Gastroesophageal sphincter (tissue), 4 donors: ENCODE results near the gene ECT2L. TPM values are rescaled to one million over a fixed set of nuclear protein-coding genes. Genes with fewer than 3 reads are reported as not detected.
"Not testable (repeated sequence)": the region's sequence is repeated elsewhere in the genome, so short reads cannot be mapped to it uniquely, and the experiment has no call there.

Experiments
- ATAC-seq: fragments of 150-250 bp; one replicate; pipeline ENCODE4 v1.9.1; 2016; ENCODE audit warnings: mild to moderate bottlenecking, moderate library complexity
- H3K27ac ChIP-seq, 4 donors: fragments of 200-600 bp; sonication (generic) in 3 of 4; 1 replicate in 3 of 4; 2 replicates in 1 of 4; pipeline ENCODE4 v1.5.1; 2016 to 2019
- H3K27me3 ChIP-seq: fragments of 200-600 bp; sonication (generic); one replicate; pipeline ENCODE4 v1.5.1; 2019
- H3K36me3 ChIP-seq, 2 donors: fragments of 200-600 bp; sonication (generic); one replicate each; pipeline ENCODE4 v1.5.1; 2019; ENCODE audit warnings: control low read depth in 1 of 2
- H3K4me1 ChIP-seq, 3 donors: fragments of 200-600 bp; sonication (generic); 1 replicate in 2 of 3; 2 replicates in 1 of 3; pipeline ENCODE4 v1.5.1; 2016 to 2019; ENCODE audit warnings: control low read depth in 2 of 3
- H3K4me3 ChIP-seq, 2 donors: fragments of 200-600 bp; sonication (generic); one replicate each; pipeline ENCODE4 v1.5.1; 2019; ENCODE audit warnings: mild to moderate bottlenecking in 1 of 2, moderate library complexity in 1 of 2
- H3K9me3 ChIP-seq, 3 donors: fragments of 200-600 bp; sonication (generic); one replicate each; pipeline ENCODE4 v1.5.1; 2017 to 2019; ENCODE audit warnings: control low read depth in 2 of 3
- CTCF ChIP-seq, 4 experiments: fragments of 200-600 bp in 2 of 4; fragments of 450-650 bp in 2 of 4; sonication (generic) in 1 of 4; IDR thresholded peaks; one replicate each; pipeline ENCODE4 v1.5.1; 2017 to 2019; ENCODE audit warnings: antibody characterized with exemption in 4 of 4, mild to moderate bottlenecking in 2 of 4, moderate library complexity in 2 of 4
- EP300 ChIP-seq: sonication (generic); formaldehyde crosslinking; IDR thresholded peaks from one replicate; pipeline ENCODE4 v1.6.1; 2017; ENCODE audit warnings: antibody characterized with exemption, mild to moderate bottlenecking
- POLR2A ChIP-seq, 2 donors: fragments of 450-650 bp; IDR thresholded peaks; one replicate each; pipeline ENCODE4 v1.6.1; 2017; ENCODE audit warnings: antibody characterized with exemption in 2 of 2, mild to moderate bottlenecking in 2 of 2, moderate library complexity in 1 of 2
- POLR2AphosphoS5 ChIP-seq: sonication (generic); formaldehyde crosslinking; IDR thresholded peaks from one replicate; pipeline ENCODE4 v1.6.1; 2017; ENCODE audit warnings: antibody characterized with exemption
- WGBS, 2 donors: methylation state at CpG; one replicate each; pipeline ENCODE4 v1.1.5; 2018; ENCODE audit warnings: low coverage in 1 of 2; 5-methylcytosine and 5-hydroxymethylcytosine counted together
- total RNA-seq, 4 donors: library from RNA; depleted of rRNA; stranded (reverse); fragments of >200 nt; gene quantifications; one replicate each; pipeline ENCODE4 v1.1.0, GENCODE V29; 2016

Gene ECT2L
- total RNA-seq, 4 donors from 2014 or later: 0.27 TPM; not detected in 3

- Histone ChIP-seq H3K27me3 (no peaks in the 10 kb centered on the region), H3K27ac (no peak overlapping the region), H3K36me3 (peaks cover 0 to 30% of the 10 kb centered on the region in 2 donors), H3K4me1 (no peaks in the 10 kb centered on the region), H3K4me3 (no peak overlapping the region), H3K9me3 (no peaks in the 10 kb centered on the region)
- WGBS, 2 donors: 85 to 89% methylated on average over 1 of the region's 1 CpG
- ATAC-seq: no peak
- TF ChIP-seq CTCF (IDR thresholded peaks at IDR 0.05): no peak
- TF ChIP-seq EP300: no peak
- TF ChIP-seq POLR2AphosphoS5: no peak
- no peak for TF ChIP-seq POLR2A (IDR thresholded peaks at IDR 0.05)
These were observed 135.8 kb downstream of the ECT2L start for GRCh38 chr6:138931660-138932059.

- not testable (repeated sequence) for H3K27ac ChIP-seq, H3K9me3 ChIP-seq, H3K4me1 ChIP-seq, H3K4me3 ChIP-seq, ATAC-seq, H3K27me3 ChIP-seq
- 100% methylated on average over 1 of the region's 1 CpG for WGBS, 2 donors
- H3K36me3 ChIP-seq: peaks cover 0 to 46% of the 10 kb centered on the region in 2 donors
These were observed 141.0 kb downstream of the ECT2L start for GRCh38 chr6:138936873-138937272.

- H3K27ac ChIP-seq: no peak overlapping the region
- no peak for TF ChIP-seq POLR2AphosphoS5
- TF ChIP-seq EP300: no peak
- no peak for TF ChIP-seq CTCF (IDR thresholded peaks at IDR 0.05)
- no peak for TF ChIP-seq POLR2A (IDR thresholded peaks at IDR 0.05)
- H3K36me3 ChIP-seq: peaks cover 0 to 56% of the 10 kb centered on the region in 2 donors
- H3K4me1 ChIP-seq: peaks cover 0 to 21% (median 0%) of the 10 kb centered on the region in 3 donors
- no peak overlapping the region for H3K4me3 ChIP-seq
- H3K27me3 ChIP-seq: no peaks in the 10 kb centered on the region
- H3K9me3 ChIP-seq: no peaks in the 10 kb centered on the region
- no peak for ATAC-seq
- 83 to 93% methylated on average over 2 of the region's 2 CpGs for WGBS, 2 donors
These were observed 147.3 kb downstream of the ECT2L start for GRCh38 chr6:138943089-138943625.

GRCh38 chr6:138944412-138944811 is 148.5 kb downstream of the ECT2L start:
- no peak for ATAC-seq
- Histone ChIP-seq H3K27ac (no peak overlapping the region), H3K4me1 (peaks cover 0 to 28% (median 0%) of the 10 kb centered on the region in 3 donors), H3K36me3 (peaks cover 0 to 55% of the 10 kb centered on the region in 2 donors), H3K9me3 (no peaks in the 10 kb centered on the region), H3K4me3 (no peak overlapping the region), H3K27me3 (no peaks in the 10 kb centered on the region)
- TF ChIP-seq CTCF (IDR thresholded peaks at IDR 0.05) (no peak), POLR2AphosphoS5 (no peak), EP300 (no peak), POLR2A (IDR thresholded peaks at IDR 0.05) (no peak)
- 70 to 83% methylated on average over 1 of the region's 1 CpG for WGBS, 2 donors

GRCh38 chr6:138945354-138945753 is 149.5 kb downstream of the ECT2L start:
- no peak for TF ChIP-seq EP300
- TF ChIP-seq CTCF (IDR thresholded peaks at IDR 0.05): no peak
- no peak for TF ChIP-seq POLR2AphosphoS5
- no peak for TF ChIP-seq POLR2A (IDR thresholded peaks at IDR 0.05)
- H3K27ac ChIP-seq: no peak overlapping the region
- ATAC-seq: no peak
- no peaks in the 10 kb centered on the region for H3K27me3 ChIP-seq
- peaks cover 0 to 31% (median 0%) of the 10 kb centered on the region in 3 donors for H3K4me1 ChIP-seq
- 81% methylated on average over 3 to 5 of the region's 5 CpGs for WGBS, 2 donors
- H3K4me3 ChIP-seq: no peak overlapping the region
- no peaks in the 10 kb centered on the region for H3K9me3 ChIP-seq
- peaks cover 0 to 47% of the 10 kb centered on the region in 2 donors for H3K36me3 ChIP-seq
